ENCODE data around the gene DHDH.

Gene DHDH

GRCh38 chr19:48991011-48991609, 57.6 kb downstream of the DHDH start:
- Histone ChIP-seq H3K9me3 (ENCODE audit: control insufficient read depth, insufficient read depth, low read length) (no peaks in the 10 kb centered on the region), H3K4me1 (ENCODE audit: control insufficient read depth, low read length) (peaks cover 20% of the 10 kb centered on the region), H4K20me1 (ENCODE audit: control insufficient read depth, insufficient read depth, low read depth, low read length) (no peaks in the 10 kb centered on the region), H3K27ac (ENCODE audit: low read depth, low read length) (no peak overlapping the region), H3K36me3 (ENCODE audit: control insufficient read depth, low read length) (peaks cover 29% of the 10 kb centered on the region), H3K9me2 (replicated peaks; ENCODE audit: control insufficient read depth, low read length) (no peaks in the 10 kb centered on the region), H3K4me2 (ENCODE audit: low read length) (no peak overlapping the region), H3F3A (ENCODE audit: control insufficient read depth, insufficient read depth) (no peaks in the 10 kb centered on the region), H3K4me3 (ENCODE audit: low read length) (no peak overlapping the region), H3K27me3 (ENCODE audit: control insufficient read depth, low read length) (no peaks in the 10 kb centered on the region), H3K79me2 (ENCODE audit: control insufficient read depth, low read length) (peaks cover 44% of the 10 kb centered on the region)
- TF ChIP-seq CTCF (IDR thresholded peaks at IDR 0.05; ENCODE audit: low read depth, low read length, poor library complexity, severe bottlenecking) (no peak), EZH2phosphoT487 (IDR thresholded peaks at IDR 0.05; ENCODE audit: borderline replicate concordance, low read length) (no peak)

GRCh38 chr19:48991873-48992580, 58.5 kb downstream of the DHDH start:
- H3K36me3 ChIP-seq (ENCODE audit: control insufficient read depth, low read length): peaks cover 28% of the 10 kb centered on the region
- peak overlapping the region; percentile 22; the same call in 1 of the 2 replicates for H3K27ac ChIP-seq (ENCODE audit: low read depth, low read length)
- peaks cover 53% of the 10 kb centered on the region for H3K79me2 ChIP-seq (ENCODE audit: control insufficient read depth, low read length)

GRCh38 chr19:48992581-48993174, 59.2 kb downstream of the DHDH start:
- no peaks in the 10 kb centered on the region for H3K9me3 ChIP-seq (ENCODE audit: control insufficient read depth, insufficient read depth, low read length)
- H3K27me3 ChIP-seq (ENCODE audit: control insufficient read depth, low read length): no peaks in the 10 kb centered on the region
- peaks cover 30% of the 10 kb centered on the region for H3K36me3 ChIP-seq (ENCODE audit: control insufficient read depth, low read length)
- peaks cover 2% of the 10 kb centered on the region; the same call in 1 of the 2 replicates for H4K20me1 ChIP-seq (ENCODE audit: control insufficient read depth, insufficient read depth, low read depth, low read length)
- H3K27ac ChIP-seq (ENCODE audit: low read depth, low read length): peak overlapping the region; percentile 22
- TF ChIP-seq CTCF (IDR thresholded peaks at IDR 0.05; ENCODE audit: low read depth, low read length, poor library complexity, severe bottlenecking) (no peak), EZH2phosphoT487 (IDR thresholded peaks at IDR 0.05; ENCODE audit: borderline replicate concordance, low read length) (no peak)
- H3F3A ChIP-seq (ENCODE audit: control insufficient read depth, insufficient read depth): no peaks in the 10 kb centered on the region
- H3K9me2 ChIP-seq (replicated peaks; ENCODE audit: control insufficient read depth, low read length): no peaks in the 10 kb centered on the region
- H3K4me1 ChIP-seq (ENCODE audit: control insufficient read depth, low read length): peaks cover 20% of the 10 kb centered on the region
- H3K79me2 ChIP-seq (ENCODE audit: control insufficient read depth, low read length): peaks cover 59% of the 10 kb centered on the region
- peak overlapping the region; percentile 81 for H3K4me3 ChIP-seq (ENCODE audit: low read length)
- H3K4me2 ChIP-seq (ENCODE audit: low read length): peak overlapping the region; percentile 87

More at GRCh38 chr19:48991873-48992580, 58.5 kb downstream of the DHDH start:
- no peak for TF ChIP-seq CTCF (IDR thresholded peaks at IDR 0.05; ENCODE audit: low read depth, low read length, poor library complexity, severe bottlenecking)
- no peak for TF ChIP-seq EZH2phosphoT487 (IDR thresholded peaks at IDR 0.05; ENCODE audit: borderline replicate concordance, low read length)
- H3K9me2 ChIP-seq (replicated peaks; ENCODE audit: control insufficient read depth, low read length): no peaks in the 10 kb centered on the region
- peak overlapping the region; percentile 81 for H3K4me3 ChIP-seq (ENCODE audit: low read length)
- peak overlapping the region; percentile 87 for H3K4me2 ChIP-seq (ENCODE audit: low read length)
- H3K4me1 ChIP-seq (ENCODE audit: control insufficient read depth, low read length): peaks cover 20% of the 10 kb centered on the region
- H4K20me1 ChIP-seq (ENCODE audit: control insufficient read depth, insufficient read depth, low read depth, low read length): no peaks in the 10 kb centered on the region
- no peaks in the 10 kb centered on the region for H3F3A ChIP-seq (ENCODE audit: control insufficient read depth, insufficient read depth)
- H3K27me3 ChIP-seq (ENCODE audit: control insufficient read depth, low read length): no peaks in the 10 kb centered on the region
- no peaks in the 10 kb centered on the region for H3K9me3 ChIP-seq (ENCODE audit: control insufficient read depth, insufficient read depth, low read length)

All from DOHH2 (cell line).